HG03439 (cell line): Measurements from ENCODE around the gene TNFSF15.

Source experiments
- ATAC-seq: cut with Tn5 transposase; IDR thresholded peaks from one replicate; pipeline ENCODE4 v1.9.1; 2021; ENCODE audit warnings: mild to moderate bottlenecking, moderate library complexity; ENCODE audit not compliant: unreplicated experiment

The TNFSF15 gene

GRCh38 chr9:114825126-114825795 lies 19.4 kb upstream of the TNFSF15 start:
- no peak for ATAC-seq

- ATAC-seq: no peak
Observed at GRCh38 chr9:114824110-114824509, 18.3 kb upstream of the TNFSF15 start.

GRCh38 chr9:114823441-114823840 lies 17.6 kb upstream of the TNFSF15 start:
- ATAC-seq: no peak

GRCh38 chr9:114822708-114823107 lies 16.9 kb upstream of the TNFSF15 start:
- no peak for ATAC-seq

GRCh38 chr9:114820776-114821501 lies 15.1 kb upstream of the TNFSF15 start:
- ATAC-seq: no peak

- no peak for ATAC-seq
Observed at GRCh38 chr9:114818178-114818577, 12.3 kb upstream of the TNFSF15 start.

GRCh38 chr9:114813717-114814418 lies 8.0 kb upstream of the TNFSF15 start:
- ATAC-seq: no peak

- ATAC-seq: no peak
Observed at GRCh38 chr9:114811966-114812636, 6.3 kb upstream of the TNFSF15 start.

GRCh38 chr9:114811301-114811700 lies 5.5 kb upstream of the TNFSF15 start:
- ATAC-seq: no peak

GRCh38 chr9:114810614-114811013 lies 4.8 kb upstream of the TNFSF15 start:
- no peak for ATAC-seq

- ATAC-seq: no peak
Observed at GRCh38 chr9:114806526-114806900, 674 bp upstream of the TNFSF15 start.

- ATAC-seq: no peak
Observed at GRCh38 chr9:114804505-114804904, 1.3 kb downstream of the TNFSF15 start.

GRCh38 chr9:114803479-114804265 lies 2.2 kb downstream of the TNFSF15 start:
- ATAC-seq: no peak

- no peak for ATAC-seq
Observed at GRCh38 chr9:114799925-114800324, 5.9 kb downstream of the TNFSF15 start.

- no peak for ATAC-seq
Observed at GRCh38 chr9:114799441-114799840, 6.4 kb downstream of the TNFSF15 start.

GRCh38 chr9:114798780-114799427 lies 6.9 kb downstream of the TNFSF15 start:
- no peak for ATAC-seq

- no peak for ATAC-seq
Observed at GRCh38 chr9:114798101-114798500, 7.7 kb downstream of the TNFSF15 start.

- no peak for ATAC-seq
Observed at GRCh38 chr9:114792396-114792795, 13.4 kb downstream of the TNFSF15 start.

GRCh38 chr9:114791736-114792135 lies 14.1 kb downstream of the TNFSF15 start:
- no peak for ATAC-seq

- ATAC-seq: no peak
Observed at GRCh38 chr9:114791312-114791711, 14.5 kb downstream of the TNFSF15 start.
